Activated CD4-positive, alpha-beta memory T cell treated with anti-CD3 and anti-CD28 coated beads, Interleukin-2, amount 10 ng/mL, durations not matched to agents 7 days and 5 days (primary cell): ENCODE measurements around the gene SHCBP1. TPM values are rescaled to one million over a fixed set of nuclear protein-coding genes. Genes with fewer than 3 reads are reported as not detected.
"Not testable (repeated sequence)": the region's sequence is repeated elsewhere in the genome, so short reads cannot be mapped to it uniquely, and the experiment has no call there.

ENCODE experiments used
- CTCF ChIA-PET: fragments of 350-600 bp; sonication (Branson Sonifier 250); formaldehyde crosslinking; loops from one replicate; lab custom pipeline; 2021; ENCODE audit warnings: antibody characterized with exemption, inconsistent platforms; lab: Charles Lee
- POLR2A ChIA-PET: fragments of 350-600 bp; sonication (Branson Sonifier 250); formaldehyde crosslinking; loops from one replicate; lab custom pipeline; 2021; ENCODE audit warnings: antibody characterized with exemption; lab: Charles Lee
- DNase-seq: peaks from one replicate; pipeline ENCODE4 v3.0.0-alpha.2; 2020
- H3K27ac Mint-ChIP-seq: one replicate; pipeline ENCODE4 v1.8.0; 2021; ENCODE audit warnings: mild to moderate bottlenecking, mixed read lengths
- H3K27me3 Mint-ChIP-seq: one replicate; pipeline ENCODE4 v1.8.0; 2021; ENCODE audit warnings: mixed read lengths
- H3K36me3 Mint-ChIP-seq: one replicate; pipeline ENCODE4 v1.8.0; 2021; ENCODE audit warnings: low read depth, mixed read lengths
- H3K4me1 Mint-ChIP-seq: one replicate; pipeline ENCODE4 v1.8.0; 2021; ENCODE audit warnings: mixed read lengths
- H3K4me3 Mint-ChIP-seq: one replicate; pipeline ENCODE4 v1.8.0; 2021; ENCODE audit warnings: mild to moderate bottlenecking, mixed read lengths
- H3K9me3 Mint-ChIP-seq: one replicate; pipeline ENCODE4 v1.8.0; 2021; ENCODE audit warnings: mixed read lengths
- total RNA-seq, 2 experiments: library from RNA; stranded (reverse); gene quantifications; one replicate each; pipeline ENCODE4 v1.2.3, GENCODE V29; 2021

Gene SHCBP1
- total RNA-seq, 2 experiments from 2014 or later, result 51.0 to 52.5 TPM

- H3K36me3 Mint-ChIP-seq, result no peaks in the 10 kb centered on the region
- H3K4me1 Mint-ChIP-seq, result no peaks in the 10 kb centered on the region
- H3K27ac Mint-ChIP-seq, result no peak overlapping the region
- H3K27me3 Mint-ChIP-seq, result peaks cover 10% of the 10 kb centered on the region
- ChIA-PET CTCF (interaction anchor here (1.4 kb wide), 2 partner anchors 27 to 98 kb away, joined by 3 to 4 read pairs; no protein-coding TSS in a partner anchor), POLR2A (no interaction called here)
- H3K9me3 Mint-ChIP-seq, result no peaks in the 10 kb centered on the region
- H3K4me3 Mint-ChIP-seq, result no peak overlapping the region
- DNase-seq, result no peak
These were observed 65.2 kb downstream of the SHCBP1 start for GRCh38 chr16:46555951-46556350.

- not testable (repeated sequence) for H3K36me3 Mint-ChIP-seq, H3K9me3 Mint-ChIP-seq, H3K4me3 Mint-ChIP-seq, H3K4me1 Mint-ChIP-seq, H3K27ac Mint-ChIP-seq
- POLR2A ChIA-PET, result interaction anchor here (2.1 kb wide), 1 partner anchor 67 kb away, joined by 5 read pairs; the partner anchor contains the start of gene SHCBP1
- peaks cover 13% of the 10 kb centered on the region for H3K27me3 Mint-ChIP-seq
- CTCF ChIA-PET, result interaction anchor here (1.4 to 2.4 kb wide), 6 partner anchors 8 to 100 kb away, joined by 3 to 10 read pairs (median 4); no protein-coding TSS in a partner anchor
- peak; percentile 59 for DNase-seq
These were observed 66.7 kb downstream of the SHCBP1 start for GRCh38 chr16:46554435-46554834.

DNA sequence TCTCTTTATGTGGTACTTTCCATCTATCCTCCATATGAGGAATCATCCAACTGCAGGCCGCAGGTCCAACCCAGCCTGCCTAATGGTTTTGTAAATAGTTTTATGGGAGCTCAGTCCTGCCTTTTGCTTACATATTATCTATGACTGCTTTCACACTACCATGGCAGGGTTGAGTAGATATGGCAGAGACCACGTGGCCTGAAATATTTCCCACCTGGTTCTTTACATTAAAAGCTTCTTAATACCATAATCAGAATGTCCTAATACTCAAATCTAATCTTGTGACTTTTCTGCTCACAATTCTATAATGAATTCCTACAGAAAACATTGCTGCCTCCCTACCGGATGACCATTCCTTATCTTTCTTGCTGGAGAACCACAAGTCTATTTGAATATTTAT is 71.7 kb downstream of the SHCBP1 start:
- POLR2A ChIA-PET, result no interaction called here
- no peak overlapping the region for H3K4me3 Mint-ChIP-seq
- CTCF ChIA-PET, result no interaction called here
- no peaks in the 10 kb centered on the region for H3K4me1 Mint-ChIP-seq
- peaks cover 18% of the 10 kb centered on the region for H3K27me3 Mint-ChIP-seq
- no peak overlapping the region for H3K27ac Mint-ChIP-seq
- no peak for DNase-seq
- no peaks in the 10 kb centered on the region for H3K36me3 Mint-ChIP-seq
- H3K9me3 Mint-ChIP-seq, result no peaks in the 10 kb centered on the region

Other genes with a start within 250 kb of the SHCBP1 start
- gene VPS35, start 67.8 kb upstream of the SHCBP1 start, total RNA-seq, result 10 to 100 TPM; 86.8 to 89.4 TPM
- 10 to 100 TPM; 35.1 to 35.8 TPM for gene ORC6, start 68.3 kb upstream of the SHCBP1 start, total RNA-seq
- under 1 TPM; 0.35 to 0.63 TPM for gene MYLK3, start 127.0 kb upstream of the SHCBP1 start, total RNA-seq
- gene C16orf87, start 209.8 kb upstream of the SHCBP1 start, total RNA-seq, result 10 to 100 TPM; 18.0 to 19.6 TPM